ENCODE results near the gene UBA1.

GRCh38 chrX:47199286-47199685 lies 5.7 kb downstream of the UBA1 start:
- TF ChIP-seq CTCF (IDR thresholded peaks at IDR 0.05; ENCODE audit: low read length) (no peak), EZH2 (optimal IDR thresholded peaks at IDR 0.05; ENCODE audit: low read depth, low read length) (no peak), EZH2phosphoT487 (IDR thresholded peaks at IDR 0.05; ENCODE audit: low read length) (no peak)

Measured in MM.1S (cell line).